Nephron progenitor cell (in vitro differentiated cells): Measurements from ENCODE around the gene MRPL23.

ENCODE experiments used
- DNase-seq: peaks from one replicate; pipeline ENCODE4 v3.0.0; 2021
- H3K27ac Mint-ChIP-seq: 2 replicates; pipeline ENCODE4 v1.8.0; 2021; ENCODE audit warnings: mild to moderate bottlenecking, moderate library complexity, mixed read lengths
- H3K27me3 Mint-ChIP-seq: 2 replicates; pipeline ENCODE4 v1.8.0; 2021; ENCODE audit warnings: mild to moderate bottlenecking, low read depth, mixed read lengths; ENCODE audit not compliant: poor library complexity
- H3K36me3 Mint-ChIP-seq: 2 replicates; pipeline ENCODE4 v1.8.0; 2021; ENCODE audit warnings: low read depth, mixed read lengths
- H3K4me1 Mint-ChIP-seq: 2 replicates; pipeline ENCODE4 v1.8.0; 2021; ENCODE audit warnings: mixed read lengths
- H3K4me3 Mint-ChIP-seq: 2 replicates; pipeline ENCODE4 v1.8.0; 2021; ENCODE audit warnings: mild to moderate bottlenecking, moderate library complexity, mixed read lengths
- H3K9me3 Mint-ChIP-seq: 2 replicates; pipeline ENCODE4 v1.8.0; 2021; ENCODE audit warnings: mild to moderate bottlenecking, moderate library complexity, mixed read lengths
- TF ChIP-seq, protein P1 (sequence below): fragments of 200-600 bp; sonication (generic); IDR thresholded peaks from 2 replicates; pipeline ENCODE4 v1.5.0; 2021; ENCODE audit warnings: antibody characterized with exemption

Gene MRPL23

DNA sequence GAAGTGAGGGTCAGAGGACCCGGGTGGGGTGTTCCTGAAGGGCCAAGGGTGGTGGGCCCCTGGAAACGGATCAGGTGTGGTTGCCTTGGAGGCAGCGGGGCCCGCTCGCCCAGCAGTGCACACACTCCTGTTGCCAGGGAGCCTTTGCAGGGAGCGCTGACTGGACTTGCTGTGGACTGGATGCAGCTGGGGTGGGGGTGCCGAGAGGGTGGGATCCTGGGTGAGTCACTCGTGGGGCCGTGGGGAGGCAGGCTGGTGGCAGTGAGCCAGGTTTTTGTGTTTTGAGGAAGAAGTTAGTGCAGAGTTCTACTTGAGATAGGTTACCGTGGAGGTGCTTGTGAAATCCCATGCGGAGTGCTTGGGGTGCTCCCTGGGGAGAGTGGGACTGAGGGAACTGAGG lies 1.3 kb downstream of the MRPL23 start:
- H3K4me1 Mint-ChIP-seq = peaks cover 8% of the 10 kb centered on the region
- DNase-seq = no peak
- H3K9me3 Mint-ChIP-seq = no peaks in the 10 kb centered on the region
- H3K36me3 Mint-ChIP-seq = no peaks in the 10 kb centered on the region
- H3K27me3 Mint-ChIP-seq = no peaks in the 10 kb centered on the region
- no peak overlapping the region for H3K4me3 Mint-ChIP-seq
- TF ChIP-seq, protein P1, sequence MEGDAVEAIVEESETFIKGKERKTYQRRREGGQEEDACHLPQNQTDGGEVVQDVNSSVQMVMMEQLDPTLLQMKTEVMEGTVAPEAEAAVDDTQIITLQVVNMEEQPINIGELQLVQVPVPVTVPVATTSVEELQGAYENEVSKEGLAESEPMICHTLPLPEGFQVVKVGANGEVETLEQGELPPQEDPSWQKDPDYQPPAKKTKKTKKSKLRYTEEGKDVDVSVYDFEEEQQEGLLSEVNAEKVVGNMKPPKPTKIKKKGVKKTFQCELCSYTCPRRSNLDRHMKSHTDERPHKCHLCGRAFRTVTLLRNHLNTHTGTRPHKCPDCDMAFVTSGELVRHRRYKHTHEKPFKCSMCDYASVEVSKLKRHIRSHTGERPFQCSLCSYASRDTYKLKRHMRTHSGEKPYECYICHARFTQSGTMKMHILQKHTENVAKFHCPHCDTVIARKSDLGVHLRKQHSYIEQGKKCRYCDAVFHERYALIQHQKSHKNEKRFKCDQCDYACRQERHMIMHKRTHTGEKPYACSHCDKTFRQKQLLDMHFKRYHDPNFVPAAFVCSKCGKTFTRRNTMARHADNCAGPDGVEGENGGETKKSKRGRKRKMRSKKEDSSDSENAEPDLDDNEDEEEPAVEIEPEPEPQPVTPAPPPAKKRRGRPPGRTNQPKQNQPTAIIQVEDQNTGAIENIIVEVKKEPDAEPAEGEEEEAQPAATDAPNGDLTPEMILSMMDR = no peak
- H3K27ac Mint-ChIP-seq = no peak overlapping the region

DNA sequence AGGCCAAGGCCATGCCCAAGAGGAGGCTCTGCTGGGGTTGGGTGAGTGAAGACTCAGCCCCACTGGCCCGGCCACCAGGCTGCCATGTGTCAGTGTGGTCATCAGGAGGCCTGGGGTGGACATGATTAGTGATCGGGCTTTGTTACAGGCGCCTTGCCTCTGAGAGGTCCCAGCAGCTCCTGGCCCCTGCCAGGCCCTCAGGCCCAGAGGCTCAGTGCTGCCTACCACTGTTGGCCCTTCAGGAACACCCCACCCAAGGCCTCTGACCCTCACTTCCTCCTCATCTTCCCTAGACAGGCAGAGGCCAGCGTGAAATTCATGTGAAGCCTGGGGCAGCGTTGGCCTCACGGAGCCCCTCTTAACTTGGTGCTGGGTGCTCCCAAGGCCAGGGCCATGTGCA lies 2.2 kb downstream of the MRPL23 start:
- TF ChIP-seq, protein P1 = no peak
- Mint-ChIP-seq H3K27ac (no peak overlapping the region), H3K4me3 (no peak overlapping the region), H3K4me1 (no peaks in the 10 kb centered on the region), H3K9me3 (no peaks in the 10 kb centered on the region), H3K36me3 (no peaks in the 10 kb centered on the region), H3K27me3 (no peaks in the 10 kb centered on the region)
- no peak for DNase-seq

DNA sequence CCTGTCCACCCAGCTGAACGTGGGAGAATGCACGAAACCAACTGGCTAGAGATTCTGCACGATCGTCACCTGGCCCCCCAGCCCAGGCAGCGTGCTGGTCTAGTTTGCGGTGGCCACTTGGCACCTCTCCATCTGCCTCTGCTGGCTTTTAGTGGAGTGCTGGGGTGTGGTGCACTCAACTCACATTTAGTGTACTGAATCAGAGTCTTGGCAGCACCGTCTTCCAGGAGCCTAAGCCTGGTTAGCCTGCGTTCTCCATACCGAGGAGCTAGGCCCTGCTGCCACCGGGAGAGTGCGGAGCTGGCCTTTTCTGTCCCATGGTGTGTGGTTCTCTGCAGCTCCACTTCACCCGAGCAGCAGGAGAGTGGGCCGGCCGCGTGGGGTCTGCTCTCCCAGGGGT lies 2.8 kb downstream of the MRPL23 start:
- Mint-ChIP-seq H3K4me1 (no peaks in the 10 kb centered on the region), H3K27me3 (no peaks in the 10 kb centered on the region), H3K4me3 (no peak overlapping the region), H3K9me3 (no peaks in the 10 kb centered on the region), H3K27ac (no peak overlapping the region), H3K36me3 (no peaks in the 10 kb centered on the region)
- DNase-seq = no peak
- TF ChIP-seq, protein P1 = no peak

- TF ChIP-seq, protein P1 = no peak
- Mint-ChIP-seq H3K27me3 (no peaks in the 10 kb centered on the region), H3K27ac (no peak overlapping the region), H3K4me3 (no peak overlapping the region), H3K4me1 (no peaks in the 10 kb centered on the region), H3K36me3 (no peaks in the 10 kb centered on the region), H3K9me3 (no peaks in the 10 kb centered on the region)
- no peak for DNase-seq
These were observed 5.8 kb downstream of the MRPL23 start for GRCh38 chr11:1952806-1953482.

DNA sequence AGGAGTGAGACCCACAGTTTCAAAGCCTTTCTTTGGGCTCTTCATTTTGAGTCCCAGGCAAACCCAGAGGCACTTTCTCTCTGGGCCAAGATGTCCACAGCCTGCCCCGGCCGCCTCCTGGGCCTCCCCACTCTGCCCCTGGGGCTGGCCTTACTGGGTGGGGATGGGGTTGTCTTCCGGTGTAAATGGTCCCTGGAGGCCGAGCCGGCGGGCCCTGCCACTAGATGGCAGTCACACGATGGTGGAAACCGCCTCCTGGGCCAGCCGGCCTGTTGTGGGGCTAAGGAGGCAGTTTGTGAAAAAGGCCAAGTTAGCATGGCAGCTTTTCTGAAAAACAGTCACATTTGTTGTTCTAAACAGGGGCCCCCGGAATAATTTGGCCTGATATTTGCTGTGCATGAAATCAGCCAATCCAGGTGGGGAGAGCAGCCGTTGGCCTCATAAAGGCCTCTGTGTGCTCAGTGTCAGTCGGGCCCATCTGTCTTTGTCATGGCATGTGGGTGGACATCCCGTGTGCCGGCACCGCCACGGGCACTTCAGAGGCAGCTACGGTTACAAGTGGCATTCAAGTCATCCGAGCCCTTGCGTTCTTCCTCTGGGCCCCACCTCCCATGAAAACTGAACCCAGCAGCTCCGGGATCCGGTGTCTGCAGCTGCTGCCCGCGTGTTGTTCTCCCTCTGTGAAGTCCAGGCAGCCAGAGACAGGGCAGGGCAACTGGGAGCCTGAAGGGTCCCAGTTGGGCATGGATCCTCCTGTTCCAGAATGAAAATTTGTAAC lies 6.5 kb downstream of the MRPL23 start:
- no peaks in the 10 kb centered on the region for H3K27me3 Mint-ChIP-seq
- no peaks in the 10 kb centered on the region for H3K4me1 Mint-ChIP-seq
- no peaks in the 10 kb centered on the region for H3K9me3 Mint-ChIP-seq
- no peaks in the 10 kb centered on the region for H3K36me3 Mint-ChIP-seq
- TF ChIP-seq, protein P1 = no peak
- no peak overlapping the region for H3K4me3 Mint-ChIP-seq
- H3K27ac Mint-ChIP-seq = no peak overlapping the region
- DNase-seq = peak; percentile 3
